Activated naive CD4-positive, alpha-beta T cell treated with anti-CD3 and anti-CD28 coated beads, Interleukin-2, amount 10 ng/mL, durations not matched to agents 7 days and 5 days (primary cell): ENCODE results near the gene TRIM52.

Experiments used
- CTCF ChIA-PET: fragments of 350-600 bp; sonication (Branson Sonifier 250); formaldehyde crosslinking; loops from one replicate; lab custom pipeline; 2021; ENCODE audit warnings: antibody characterized with exemption; lab: Charles Lee
- DNase-seq: peaks from one replicate; pipeline ENCODE4 v3.0.0-alpha.2; 2020
- H3K27ac Mint-ChIP-seq: one replicate; pipeline ENCODE4 v1.8.0; 2021; ENCODE audit warnings: mild to moderate bottlenecking, moderate library complexity, mixed read lengths
- H3K27me3 Mint-ChIP-seq: one replicate; pipeline ENCODE4 v1.8.0; 2021; ENCODE audit warnings: mild to moderate bottlenecking, mixed read lengths
- H3K36me3 Mint-ChIP-seq: one replicate; pipeline ENCODE4 v1.8.0; 2021; ENCODE audit warnings: mixed read lengths
- H3K4me1 Mint-ChIP-seq: one replicate; pipeline ENCODE4 v1.8.0; 2021; ENCODE audit warnings: mixed read lengths
- H3K4me3 Mint-ChIP-seq: one replicate; pipeline ENCODE4 v1.8.0; 2021; ENCODE audit warnings: mild to moderate bottlenecking, moderate library complexity, mixed read lengths
- H3K9me3 Mint-ChIP-seq: one replicate; pipeline ENCODE4 v1.8.0; 2021; ENCODE audit warnings: mixed read lengths

TRIM52 gene

GRCh38 chr5:181243564-181244343 is 17.2 kb downstream of the TRIM52 start, which contains the start of gene RACK1:
RACK1 (minus strand) TSS chr5:181243906; CDS start chr5:181243800, 106 bp downstream.
- no peaks in the 10 kb centered on the region for H3K27me3 Mint-ChIP-seq
- CTCF ChIA-PET: interaction anchor here (1.0 to 2.7 kb wide), 3 partner anchors 19 to 59 kb away, joined by 3 to 10 read pairs (median 3); no protein-coding TSS in a partner anchor
- DNase-seq: peak; percentile 94
- peak within 1 kb of the TSS; percentile 97 for H3K27ac Mint-ChIP-seq
- peaks cover 49% of the 10 kb centered on the region for H3K36me3 Mint-ChIP-seq
- H3K9me3 Mint-ChIP-seq: no peaks in the 10 kb centered on the region
- H3K4me1 Mint-ChIP-seq: peaks cover 75% of the 10 kb centered on the region
- peak within 1 kb of the TSS; percentile 98 for H3K4me3 Mint-ChIP-seq

- H3K4me1 Mint-ChIP-seq: peaks cover 72% of the 10 kb centered on the region
- peak overlapping the region; percentile 97 for H3K27ac Mint-ChIP-seq
Measured at GRCh38 chr5:181243018-181243563, 17.9 kb downstream of the TRIM52 start.

GRCh38 chr5:181242031-181242451 is 18.9 kb downstream of the TRIM52 start:
- H3K4me1 Mint-ChIP-seq: peaks cover 71% of the 10 kb centered on the region
- CTCF ChIA-PET: no interaction called here
- no peak for DNase-seq

More at GRCh38 chr5:181243018-181243563, 17.9 kb downstream of the TRIM52 start:
- Mint-ChIP-seq H3K4me3 (peak overlapping the region; percentile 98), H3K9me3 (no peaks in the 10 kb centered on the region), H3K36me3 (peaks cover 52% of the 10 kb centered on the region), H3K27me3 (no peaks in the 10 kb centered on the region)
- peak; percentile 60 for DNase-seq
- CTCF ChIA-PET: interaction anchor here (1.5 kb wide), 1 partner anchor 51 kb away, joined by 3 read pairs; no protein-coding TSS in a partner anchor

GRCh38 chr5:181241393-181241975 is 19.5 kb downstream of the TRIM52 start:
- H3K4me1 Mint-ChIP-seq: peaks cover 70% of the 10 kb centered on the region
- peak overlapping the region; percentile 98 for H3K4me3 Mint-ChIP-seq
- no peaks in the 10 kb centered on the region for H3K27me3 Mint-ChIP-seq
- peaks cover 66% of the 10 kb centered on the region for H3K36me3 Mint-ChIP-seq
- CTCF ChIA-PET: no interaction called here
- H3K27ac Mint-ChIP-seq: peak overlapping the region; percentile 97
- H3K9me3 Mint-ChIP-seq: no peaks in the 10 kb centered on the region
- DNase-seq: peak; percentile 52

More at GRCh38 chr5:181242031-181242451, 18.9 kb downstream of the TRIM52 start:
- H3K27ac Mint-ChIP-seq: peak overlapping the region; percentile 97
- H3K36me3 Mint-ChIP-seq: peaks cover 60% of the 10 kb centered on the region
- peak overlapping the region; percentile 98 for H3K4me3 Mint-ChIP-seq
- no peaks in the 10 kb centered on the region for H3K9me3 Mint-ChIP-seq
- H3K27me3 Mint-ChIP-seq: no peaks in the 10 kb centered on the region

- H3K27ac Mint-ChIP-seq: peak overlapping the region; percentile 67
Measured at GRCh38 chr5:181239062-181239663, 21.8 kb downstream of the TRIM52 start.

GRCh38 chr5:181237729-181238385 is 23.1 kb downstream of the TRIM52 start:
- H3K4me1 Mint-ChIP-seq: peaks cover 54% of the 10 kb centered on the region
- no peaks in the 10 kb centered on the region for H3K9me3 Mint-ChIP-seq
- CTCF ChIA-PET: no interaction called here
- no peak for DNase-seq
- peaks cover 86% of the 10 kb centered on the region for H3K36me3 Mint-ChIP-seq
- no peaks in the 10 kb centered on the region for H3K27me3 Mint-ChIP-seq
- H3K27ac Mint-ChIP-seq: peak overlapping the region; percentile 4
- H3K4me3 Mint-ChIP-seq: no peak overlapping the region

More at GRCh38 chr5:181239062-181239663, 21.8 kb downstream of the TRIM52 start:
- CTCF ChIA-PET: interaction anchor here (0.6 to 1.3 kb wide), 2 partner anchors 11 to 21 kb away, joined by 3 read pairs; no protein-coding TSS in a partner anchor
- DNase-seq: no peak
- peaks cover 82% of the 10 kb centered on the region for H3K36me3 Mint-ChIP-seq
- H3K4me1 Mint-ChIP-seq: peaks cover 55% of the 10 kb centered on the region
- H3K9me3 Mint-ChIP-seq: no peaks in the 10 kb centered on the region
- H3K4me3 Mint-ChIP-seq: no peak overlapping the region
- H3K27me3 Mint-ChIP-seq: no peaks in the 10 kb centered on the region

- CTCF ChIA-PET: no interaction called here
- H3K9me3 Mint-ChIP-seq: no peaks in the 10 kb centered on the region
- peak overlapping the region; percentile 37 for H3K27ac Mint-ChIP-seq
- H3K4me3 Mint-ChIP-seq: no peak overlapping the region
- no peak for DNase-seq
- peaks cover 81% of the 10 kb centered on the region for H3K36me3 Mint-ChIP-seq
- no peaks in the 10 kb centered on the region for H3K27me3 Mint-ChIP-seq
- H3K4me1 Mint-ChIP-seq: peaks cover 47% of the 10 kb centered on the region
Measured at GRCh38 chr5:181236954-181237641, 23.8 kb downstream of the TRIM52 start.

- no peak overlapping the region for H3K27ac Mint-ChIP-seq
- no peaks in the 10 kb centered on the region for H3K9me3 Mint-ChIP-seq
- peaks cover 42% of the 10 kb centered on the region for H3K4me1 Mint-ChIP-seq
- H3K36me3 Mint-ChIP-seq: peaks cover 81% of the 10 kb centered on the region
- CTCF ChIA-PET: no interaction called here
- H3K27me3 Mint-ChIP-seq: no peaks in the 10 kb centered on the region
- no peak overlapping the region for H3K4me3 Mint-ChIP-seq
- no peak for DNase-seq
Measured at GRCh38 chr5:181236471-181236870, 24.5 kb downstream of the TRIM52 start.

GRCh38 chr5:181235689-181236366 is 25.1 kb downstream of the TRIM52 start:
- Mint-ChIP-seq H3K36me3 (peaks cover 78% of the 10 kb centered on the region), H3K4me1 (peaks cover 39% of the 10 kb centered on the region), H3K27me3 (no peaks in the 10 kb centered on the region), H3K4me3 (no peak overlapping the region), H3K27ac (no peak overlapping the region), H3K9me3 (no peaks in the 10 kb centered on the region)
- no peak for DNase-seq
- CTCF ChIA-PET: no interaction called here

- Mint-ChIP-seq H3K4me3 (no peak overlapping the region), H3K36me3 (peaks cover 79% of the 10 kb centered on the region), H3K4me1 (peaks cover 39% of the 10 kb centered on the region), H3K9me3 (no peaks in the 10 kb centered on the region), H3K27me3 (no peaks in the 10 kb centered on the region), H3K27ac (no peak overlapping the region)
- CTCF ChIA-PET: no interaction called here
- no peak for DNase-seq
Measured at GRCh38 chr5:181235323-181235688, 25.6 kb downstream of the TRIM52 start.

GRCh38 chr5:181234455-181235306 is 26.3 kb downstream of the TRIM52 start:
- CTCF ChIA-PET: interaction anchor here (1.3 kb wide), 1 partner anchor 10 kb away, joined by 3 read pairs; no protein-coding TSS in a partner anchor
- no peak overlapping the region for H3K27ac Mint-ChIP-seq
- H3K27me3 Mint-ChIP-seq: no peaks in the 10 kb centered on the region
- DNase-seq: no peak
- H3K36me3 Mint-ChIP-seq: peaks cover 78% of the 10 kb centered on the region
- peaks cover 40% of the 10 kb centered on the region for H3K4me1 Mint-ChIP-seq
- H3K4me3 Mint-ChIP-seq: no peak overlapping the region
- H3K9me3 Mint-ChIP-seq: no peaks in the 10 kb centered on the region

GRCh38 chr5:181233801-181234454 is 27.0 kb downstream of the TRIM52 start:
- peaks cover 78% of the 10 kb centered on the region for H3K36me3 Mint-ChIP-seq
- no peaks in the 10 kb centered on the region for H3K27me3 Mint-ChIP-seq
- no peak overlapping the region for H3K27ac Mint-ChIP-seq
- no peak overlapping the region for H3K4me3 Mint-ChIP-seq
- no peaks in the 10 kb centered on the region for H3K9me3 Mint-ChIP-seq
- peaks cover 40% of the 10 kb centered on the region for H3K4me1 Mint-ChIP-seq
- no peak for DNase-seq
- CTCF ChIA-PET: interaction anchor here (1.3 kb wide), 1 partner anchor 9 kb away, joined by 3 read pairs; no protein-coding TSS in a partner anchor
